NCI-H748 (cell line): ENCODE results near the gene FOXA3.

ENCODE experiments used
- DNase-seq: peaks from one replicate; lab custom pipeline; 2025; ENCODE audit not compliant: unreplicated experiment; lab: John Stamatoyannopoulos, UW

FOXA3 gene

GRCh38 chr19:45872095-45872919 is 8.2 kb downstream of the FOXA3 start:
- DNase-seq, result no peak

GRCh38 chr19:45873219-45873772 is 9.2 kb downstream of the FOXA3 start:
- DNase-seq, result no peak

- DNase-seq, result no peak
These were observed 10.5 kb downstream of the FOXA3 start for GRCh38 chr19:45874620-45874966.

GRCh38 chr19:45876161-45876410 is 12.0 kb downstream of the FOXA3 start:
- DNase-seq, result no peak

GRCh38 chr19:45876411-45877197 is 12.5 kb downstream of the FOXA3 start:
- DNase-seq, result no peak

GRCh38 chr19:45878043-45878794 is 14.1 kb downstream of the FOXA3 start:
- DNase-seq, result no peak

- no peak for DNase-seq
These were observed 14.9 kb downstream of the FOXA3 start for GRCh38 chr19:45879055-45879454.

GRCh38 chr19:45879971-45880370 is 15.8 kb downstream of the FOXA3 start:
- DNase-seq, result no peak

- no peak for DNase-seq
These were observed 17.2 kb downstream of the FOXA3 start for GRCh38 chr19:45881082-45881908.

- DNase-seq, result peak; percentile 37
These were observed 17.9 kb downstream of the FOXA3 start for GRCh38 chr19:45881909-45882528.

- peak; percentile 91 for DNase-seq
These were observed 18.8 kb downstream of the FOXA3 start for GRCh38 chr19:45882652-45883585.

- DNase-seq, result no peak
These were observed 19.4 kb downstream of the FOXA3 start for GRCh38 chr19:45883586-45883880.

- no peak for DNase-seq
These were observed 20.0 kb downstream of the FOXA3 start for GRCh38 chr19:45883881-45884681.

GRCh38 chr19:45884682-45885555 is 20.8 kb downstream of the FOXA3 start:
- peak; percentile 53 for DNase-seq

GRCh38 chr19:45885556-45886426 is 21.7 kb downstream of the FOXA3 start, which contains the start of gene IRF2BP1:
Gene IRF2BP1 (minus strand): TSS chr19:45886141. CDS start chr19:45885774, 367 bp downstream.
- DNase-seq, result peak; percentile 97

- DNase-seq, result peak; percentile 95
These were observed 22.5 kb downstream of the FOXA3 start for GRCh38 chr19:45886427-45887199.
